Lung (tissue), 12 donors: Measurements from ENCODE around the gene GRM8. TPM values are rescaled to one million over a fixed set of nuclear protein-coding genes. Genes with fewer than 3 reads are reported as not detected.
A peak's percentile ranks its signal among the peaks of the same experiment; 100 is the strongest.

Experiments used
- ATAC-seq: fragments of 200-7000 bp; cut with Tn5 transposase; one replicate; pipeline ENCODE4 v1.9.1; 2020; ENCODE audit warnings: moderate number of reproducible peaks; ENCODE audit not compliant: insufficient read depth, low FRiP score
- DNase-seq, 3 donors: peaks; one replicate each; pipeline ENCODE4 v3.0.0-alpha.2; 2013 to 2017
- H3K27ac ChIP-seq, 2 donors: one replicate each; pipeline ENCODE4 v1.5.1; 2013; ENCODE audit warnings: mild to moderate bottlenecking in 2 of 2, moderate library complexity in 2 of 2, control low read depth in 1 of 2, inconsistent platforms in 1 of 2, low read depth in 1 of 2, low read length in 1 of 2
- H3K27me3 ChIP-seq, 3 donors: one replicate each; pipeline ENCODE4 v1.5.1; 2013; ENCODE audit warnings: low read length in 2 of 3; ENCODE audit not compliant: control insufficient read depth in 3 of 3, insufficient read depth in 3 of 3
- H3K36me3 ChIP-seq, 4 donors: one replicate each; pipeline ENCODE4 v1.5.1; 2013; ENCODE audit warnings: low read length in 4 of 4, mild to moderate bottlenecking in 1 of 4, moderate library complexity in 1 of 4; ENCODE audit not compliant: control insufficient read depth in 4 of 4, insufficient read depth in 4 of 4
- H3K4me1 ChIP-seq, 5 donors: one replicate each; pipeline ENCODE4 v1.5.1; 2013; ENCODE audit warnings: low read length in 5 of 5, mild to moderate bottlenecking in 2 of 5, moderate library complexity in 1 of 5; ENCODE audit not compliant: control insufficient read depth in 5 of 5, insufficient read depth in 5 of 5
- H3K4me3 ChIP-seq: one replicate; pipeline ENCODE4 v1.5.1; 2013; ENCODE audit warnings: mild to moderate bottlenecking, control low read depth, moderate library complexity
- H3K9ac ChIP-seq, 2 donors: one replicate each; pipeline ENCODE4 v1.5.1; 2013; ENCODE audit warnings: low read length in 2 of 2, control low read depth in 1 of 2; ENCODE audit not compliant: insufficient read depth in 1 of 2
- H3K9me3 ChIP-seq, 4 donors: one replicate each; pipeline ENCODE4 v1.5.1; 2013; ENCODE audit warnings: low read length in 3 of 4, mild to moderate bottlenecking in 1 of 4, moderate library complexity in 1 of 4; ENCODE audit not compliant: control insufficient read depth in 4 of 4, insufficient read depth in 3 of 4
- CTCF ChIP-seq: IDR thresholded peaks from 2 replicates; pipeline ENCODE4 v1.5.1; 2012; ENCODE audit warnings: mild to moderate bottlenecking; ENCODE audit errors: control extremely low read depth, extremely low read depth
- WGBS, 2 donors: extraction: QIAGEN DNeasy Blood & Tissue Kit; methylation state at CpG; one replicate each; pipeline ENCODE4 v1.1.7; 2013; 5-methylcytosine and 5-hydroxymethylcytosine counted together
- polyA plus RNA-seq, 2 donors: library from polyadenylated mRNA; stranded (reverse); fragments of 200-250 nt; gene quantifications; one replicate each; pipeline ENCODE4 v1.2.1, GENCODE V29; 2013
- total RNA-seq, 2 donors: library from RNA; depleted of rRNA in 1 of 2; stranded (reverse); fragments of >200 nt in 1 of 2; gene quantifications; one replicate each; pipeline ENCODE4 v1.2.1, GENCODE V29; 2014 to 2021
- donor health status: control.
- donor health status: control.
- donor health status: Bipolar disorder and iron deficiency.
- donor health status: healthy.
- donor health status: DM: yes; HTN: yes; CAD: no.

Gene GRM8
- total and polyA plus RNA-seq, 4 donors, result 0.01 to 0.83 (median 0.24) TPM; not detected in 1

GRCh38 chr7:126499481-126499880, 753.3 kb downstream of the GRM8 start:
- no peak for TF ChIP-seq CTCF
- Histone ChIP-seq H3K9ac (no peak overlapping the region), H3K36me3 (no peaks in the 10 kb centered on the region), H3K4me3 (no peak overlapping the region), H3K4me1 (peaks cover 0 to 4% (median 0%) of the 10 kb centered on the region in 5 donors), H3K9me3 (no peaks in the 10 kb centered on the region), H3K27me3 (no peaks in the 10 kb centered on the region), H3K27ac (no peak overlapping the region)
- 78 to 92% methylated on average over 5 of the region's 5 CpGs for WGBS, 2 donors
- no peak for ATAC-seq
- no peak for DNase-seq

- H3K27ac ChIP-seq, result peak overlapping the region in 1 of 2 donors; percentile 68
- H3K9me3 ChIP-seq, result no peaks in the 10 kb centered on the region
- WGBS, 2 donors, result 53 to 71% methylated on average over 2 of the region's 2 CpGs
- H3K9ac ChIP-seq, result no peak overlapping the region
- ATAC-seq (no peak), DNase-seq (peak in 2 of 3 donors; percentile 18 to 36)
- no peak overlapping the region for H3K4me3 ChIP-seq
- H3K36me3 ChIP-seq, result no peaks in the 10 kb centered on the region
- no peaks in the 10 kb centered on the region for H3K27me3 ChIP-seq
- TF ChIP-seq CTCF, result no peak
- peaks cover 0 to 2% (median 0%) of the 10 kb centered on the region in 5 donors for H3K4me1 ChIP-seq
Observed at GRCh38 chr7:126495733-126496132, 757.0 kb downstream of the GRM8 start.

- no peak overlapping the region for H3K9ac ChIP-seq
- peak overlapping the region in 1 of 2 donors; percentile 68 for H3K27ac ChIP-seq
- H3K27me3 ChIP-seq, result no peaks in the 10 kb centered on the region
- 11 to 14% methylated on average over 1 of the region's 1 CpG for WGBS, 2 donors
- H3K4me3 ChIP-seq, result no peak overlapping the region
- no peak for TF ChIP-seq CTCF
- no peaks in the 10 kb centered on the region for H3K9me3 ChIP-seq
- DNase-seq (peak in 2 of 3 donors; percentile 13 to 38), ATAC-seq (no peak)
- peaks cover 0 to under 1% (median 0%) of the 10 kb centered on the region in 5 donors for H3K4me1 ChIP-seq
- H3K36me3 ChIP-seq, result no peaks in the 10 kb centered on the region
Observed at GRCh38 chr7:126495001-126495400, 757.7 kb downstream of the GRM8 start.

- DNase-seq (no peak), ATAC-seq (no peak)
- H3K4me3 ChIP-seq, result no peak overlapping the region
- no peaks in the 10 kb centered on the region for H3K36me3 ChIP-seq
- 36 to 40% methylated on average over 2 of the region's 2 CpGs for WGBS, 2 donors
- H3K9ac ChIP-seq, result no peak overlapping the region
- no peaks in the 10 kb centered on the region for H3K9me3 ChIP-seq
- H3K27ac ChIP-seq, result no peak overlapping the region
- H3K27me3 ChIP-seq, result no peaks in the 10 kb centered on the region
- H3K4me1 ChIP-seq, result no peaks in the 10 kb centered on the region
- TF ChIP-seq CTCF, result no peak
Observed at GRCh38 chr7:126493801-126494200, 758.9 kb downstream of the GRM8 start.
